Stimulated activated CD4-positive, alpha-beta T cell treated with anti-CD3 and anti-CD28 coated beads, Interleukin-12 subunit alpha, Interleukin-12 subunit beta, amount 100 ng/mL, for 4 hours (primary cell): Measurements from ENCODE around the gene TTLL10.

ENCODE experiments used
- DNase-seq: peaks from one replicate; pipeline ENCODE4 v3.0.0-alpha.2; 2020

Gene TTLL10

DNA sequence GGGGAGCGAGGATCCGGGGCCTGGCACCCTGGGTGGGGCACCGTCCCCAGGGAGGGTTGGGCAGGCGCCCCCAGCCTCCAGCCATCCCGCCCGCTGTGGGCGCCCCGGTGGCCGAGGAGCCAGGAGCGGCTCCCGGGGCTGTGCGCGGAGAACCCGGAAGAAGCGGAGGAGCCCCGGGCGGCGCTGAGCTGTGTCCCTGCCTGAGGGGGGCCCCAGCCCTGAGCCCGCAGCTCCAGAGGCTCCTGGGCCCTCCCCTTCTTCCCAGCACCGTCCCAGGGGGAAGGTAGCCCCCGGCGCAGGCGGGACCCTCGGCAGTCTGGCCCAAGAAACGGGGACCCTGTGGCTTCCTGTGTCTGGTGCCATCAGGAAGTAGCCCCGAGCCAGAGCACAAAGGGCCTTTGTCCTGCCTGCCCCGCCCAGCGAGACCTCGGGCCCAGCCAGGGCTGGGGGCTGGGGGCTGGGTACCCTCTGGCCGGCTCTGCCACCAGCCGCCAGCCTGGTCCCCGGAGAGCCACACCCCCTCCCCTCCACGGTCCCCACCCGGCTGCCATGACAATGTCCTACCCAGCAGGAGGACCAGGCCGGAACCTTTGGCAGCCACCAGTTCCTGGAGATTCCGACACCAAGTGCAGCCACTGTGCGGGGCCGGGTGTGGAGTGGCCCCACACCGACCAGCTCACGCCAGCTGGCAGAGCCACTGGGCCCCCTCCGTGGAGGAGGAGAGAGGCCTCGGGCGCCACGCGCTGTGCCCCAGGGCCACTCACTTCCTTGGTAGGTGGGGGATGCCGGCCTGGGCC is 15.6 kb upstream of the TTLL10 start:
- no peak for DNase-seq

DNA sequence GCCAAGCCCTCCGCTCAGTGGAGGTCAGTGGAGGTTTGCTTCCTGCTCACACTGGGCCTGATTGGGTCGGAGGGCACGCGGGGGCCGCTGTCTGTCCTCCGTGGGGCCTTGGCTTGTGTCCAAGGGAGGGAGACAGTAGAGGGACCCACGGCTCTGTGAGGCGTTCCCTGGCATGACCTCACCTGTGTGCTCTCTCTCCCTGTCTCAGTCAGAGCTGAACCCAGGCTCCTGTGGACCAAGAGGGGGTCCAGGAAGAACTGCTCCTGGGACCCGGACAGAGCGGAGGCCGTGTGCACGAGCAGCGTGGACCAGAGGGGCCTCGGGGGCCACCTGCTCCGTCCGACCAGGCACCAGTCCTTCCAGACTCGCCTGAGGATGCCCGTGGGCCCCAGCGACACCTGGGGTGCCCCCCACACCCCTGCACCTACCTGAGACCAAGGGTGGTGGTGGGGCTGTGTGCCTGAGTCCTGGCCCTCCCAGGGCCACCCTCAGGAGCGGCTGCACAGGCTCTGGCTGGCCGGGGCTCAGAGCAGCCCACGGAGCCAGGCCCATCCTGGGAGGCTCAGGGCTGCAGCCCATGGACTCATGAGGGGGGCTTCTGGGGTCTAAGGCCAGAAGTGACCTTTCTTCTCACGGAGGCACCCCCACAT is 13.3 kb upstream of the TTLL10 start:
- DNase-seq = no peak

DNA sequence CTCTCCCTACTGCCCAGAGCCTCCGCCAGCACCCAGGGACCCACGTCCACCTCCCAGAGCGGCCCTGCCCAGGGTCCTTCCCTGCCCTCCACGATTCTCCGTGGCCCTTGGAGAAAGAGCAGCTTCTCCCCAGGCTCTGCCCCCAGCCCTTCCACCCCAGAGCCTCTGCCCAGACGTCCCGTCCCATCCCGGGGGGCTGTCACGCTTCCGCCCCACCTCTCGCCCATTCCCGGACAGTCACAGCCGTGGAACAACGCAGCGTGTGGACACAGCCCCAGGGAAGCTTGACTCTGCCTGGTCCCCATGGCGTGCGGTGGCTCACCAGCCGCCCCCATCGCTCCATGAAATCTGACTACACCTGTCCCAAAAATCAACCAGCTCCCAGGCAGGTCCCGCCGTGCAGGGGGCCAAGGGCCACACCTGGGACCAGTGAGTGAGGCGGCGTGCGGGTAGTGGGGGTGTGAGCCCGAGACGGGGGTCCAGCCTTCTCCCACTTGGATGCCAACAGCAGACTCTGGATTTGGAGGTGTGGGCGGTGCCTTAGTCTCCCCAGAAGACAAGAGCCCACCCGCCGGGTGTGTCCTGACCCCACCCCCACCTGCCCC is 12.5 kb upstream of the TTLL10 start:
- DNase-seq = no peak

DNA sequence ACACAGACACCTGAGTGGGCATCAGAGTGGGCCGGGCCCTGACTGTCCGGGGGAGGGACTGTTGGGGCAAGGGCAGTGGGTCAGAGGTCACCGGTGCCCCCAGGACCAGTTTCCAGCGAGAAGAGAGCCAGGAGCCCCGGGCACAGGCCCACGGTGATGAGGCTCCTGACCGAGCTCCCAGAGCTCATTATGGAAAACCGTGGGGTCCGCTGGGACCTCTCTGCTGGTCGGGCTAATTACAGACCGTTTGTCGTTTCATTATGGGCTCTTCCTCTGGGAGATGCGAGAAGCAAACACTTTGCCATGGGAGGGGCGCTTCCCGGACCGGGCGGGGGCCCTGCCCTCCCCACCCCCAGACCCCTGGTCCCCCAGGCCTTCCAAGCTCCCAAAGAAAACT is 12.0 kb upstream of the TTLL10 start:
- DNase-seq = no peak

DNA sequence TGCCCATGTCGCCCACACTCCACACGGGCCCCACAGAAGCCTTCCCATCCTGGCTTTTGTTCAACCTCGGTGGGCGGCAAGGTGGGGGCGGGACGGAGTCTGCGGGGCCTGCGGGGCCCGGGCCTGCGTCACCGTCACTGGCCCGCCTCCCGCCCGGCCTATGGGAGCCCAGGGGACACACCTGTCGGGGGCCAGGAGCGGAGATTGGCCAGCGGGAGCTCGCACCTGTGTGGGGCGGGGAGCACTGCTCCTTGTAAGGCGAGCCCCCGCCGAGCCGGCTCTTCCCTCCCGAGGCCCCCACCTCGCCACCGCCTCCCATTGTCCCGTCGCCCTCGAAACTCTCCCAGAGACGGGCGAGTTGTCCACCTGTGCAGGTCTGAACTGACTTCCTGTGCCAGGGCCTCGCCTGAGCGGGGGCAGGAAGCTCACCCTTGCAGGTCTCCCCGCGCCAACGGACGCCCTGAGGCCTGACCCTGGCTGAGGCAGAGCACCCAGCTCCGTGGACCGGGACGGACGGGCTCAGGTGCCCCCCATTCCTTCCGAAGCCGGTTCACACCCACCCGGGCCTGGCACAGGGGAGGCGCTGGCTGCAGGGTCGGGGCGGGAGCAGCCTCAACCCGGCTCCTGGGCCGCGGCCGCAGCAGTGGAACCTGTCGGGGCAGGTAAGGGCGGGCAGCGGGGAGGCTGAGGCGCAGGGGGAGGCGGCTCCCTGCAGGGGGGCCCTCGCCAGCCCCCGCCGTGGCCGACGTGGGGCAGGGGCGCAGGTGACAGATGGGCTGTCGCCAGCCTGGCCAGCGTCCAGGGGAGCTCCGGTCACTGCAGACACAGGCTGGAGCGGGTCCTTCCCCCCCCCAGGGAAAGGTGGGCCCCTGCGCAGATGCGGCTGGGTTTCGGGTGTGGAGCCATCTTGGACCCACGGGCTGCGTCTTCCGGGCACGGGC is 10.8 kb upstream of the TTLL10 start:
- DNase-seq = no peak

DNA sequence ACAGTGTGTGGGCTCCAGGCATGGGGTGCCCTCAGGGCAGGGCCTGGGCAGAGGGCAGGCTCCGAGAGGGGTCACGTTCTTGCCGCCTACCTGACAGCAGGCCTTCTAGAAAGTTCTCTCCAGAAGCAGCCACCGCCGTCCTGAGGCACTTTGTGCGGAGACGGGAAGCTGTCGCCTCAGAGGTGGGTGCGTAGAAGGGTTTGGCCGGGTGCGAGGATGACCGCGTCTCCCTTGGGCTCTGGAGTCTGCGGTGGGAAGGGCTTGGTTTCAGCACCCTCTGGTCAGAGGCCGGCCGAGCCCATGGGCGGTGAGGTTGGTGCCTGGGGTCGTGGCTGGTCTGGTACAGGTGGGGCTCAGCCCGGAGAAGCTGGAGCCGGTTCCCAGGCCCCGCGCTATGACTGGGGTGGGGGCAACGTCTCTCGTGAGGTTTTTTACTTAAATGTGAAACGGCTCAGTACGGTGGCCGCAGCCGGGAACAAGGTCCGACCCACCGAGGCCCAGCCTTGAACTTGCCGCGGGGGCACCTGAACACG is 10.1 kb upstream of the TTLL10 start:
- DNase-seq = no peak

DNA sequence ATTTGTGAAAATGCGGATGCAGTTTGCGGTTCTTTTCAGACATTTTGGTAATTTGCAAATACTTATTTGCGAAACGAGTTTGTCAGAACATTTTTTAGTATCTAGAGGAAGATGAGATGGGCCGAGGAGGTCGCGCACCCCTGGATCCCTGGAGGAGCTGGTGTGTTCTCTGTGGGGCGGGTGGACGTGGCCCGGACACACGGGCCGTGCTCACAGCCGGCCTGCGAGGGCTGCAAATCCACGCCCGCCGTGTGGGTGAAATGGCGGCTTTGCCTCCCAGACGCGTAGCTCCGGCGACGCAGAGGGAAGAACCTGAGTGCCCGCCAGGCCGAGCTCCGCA is 9.3 kb upstream of the TTLL10 start:
- DNase-seq = no peak

DNA sequence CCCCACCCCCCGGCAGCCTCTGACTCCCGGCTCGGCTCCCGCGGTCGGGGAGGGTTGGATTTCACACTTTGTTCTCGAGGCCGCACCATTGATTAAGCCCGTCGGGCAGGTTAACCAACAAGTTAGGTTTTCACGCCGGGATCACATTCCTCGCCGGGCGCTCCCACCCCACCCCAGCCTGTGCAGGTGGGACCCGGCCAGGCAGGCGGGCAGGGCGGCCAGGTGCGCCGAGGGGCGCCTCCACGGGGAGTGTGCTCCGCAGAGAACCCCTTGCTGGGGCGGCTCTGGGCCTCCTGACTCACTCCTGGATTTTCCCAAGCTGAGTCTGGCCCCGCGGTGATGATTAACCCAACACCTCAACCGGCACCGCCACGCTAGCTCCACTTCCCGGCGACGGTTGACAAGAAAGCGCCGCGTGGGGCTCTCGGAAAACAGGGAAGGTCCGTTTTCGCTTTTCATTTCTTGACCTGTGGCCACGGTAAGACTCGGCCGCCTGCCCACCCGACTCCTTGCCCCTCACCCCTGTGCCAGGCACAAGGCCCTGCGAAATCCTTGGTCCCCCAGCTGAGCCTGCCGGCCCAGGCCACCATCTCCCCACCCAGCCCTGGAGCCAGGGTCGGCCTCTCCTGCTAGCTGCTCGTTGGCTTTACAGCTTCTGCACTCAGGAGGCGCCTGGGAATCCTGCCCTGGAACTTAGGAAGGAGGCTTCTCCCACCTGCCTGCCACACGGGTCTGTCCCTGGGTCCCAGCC is 8.8 kb upstream of the TTLL10 start:
- DNase-seq = no peak

DNA sequence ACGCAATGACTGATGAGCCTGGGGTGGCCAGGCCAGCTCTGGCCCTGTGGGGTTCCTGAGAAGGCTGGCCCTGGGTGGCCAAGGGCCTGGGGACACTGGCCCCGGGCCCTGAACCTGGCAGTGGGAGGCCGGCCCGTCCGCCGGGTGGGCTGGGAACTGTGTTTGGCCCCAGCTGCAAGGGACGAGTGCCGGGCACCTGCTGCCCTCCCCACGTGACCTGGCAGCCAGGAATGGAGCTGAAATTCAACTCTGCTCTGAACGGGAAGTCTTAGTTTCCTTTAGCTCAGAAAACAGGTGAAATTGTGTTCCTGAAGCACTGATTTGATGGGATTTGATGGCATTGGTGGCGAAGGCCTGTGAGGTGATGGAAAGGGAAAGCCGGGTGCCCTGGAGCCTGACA is 8.2 kb upstream of the TTLL10 start:
- DNase-seq = no peak

DNA sequence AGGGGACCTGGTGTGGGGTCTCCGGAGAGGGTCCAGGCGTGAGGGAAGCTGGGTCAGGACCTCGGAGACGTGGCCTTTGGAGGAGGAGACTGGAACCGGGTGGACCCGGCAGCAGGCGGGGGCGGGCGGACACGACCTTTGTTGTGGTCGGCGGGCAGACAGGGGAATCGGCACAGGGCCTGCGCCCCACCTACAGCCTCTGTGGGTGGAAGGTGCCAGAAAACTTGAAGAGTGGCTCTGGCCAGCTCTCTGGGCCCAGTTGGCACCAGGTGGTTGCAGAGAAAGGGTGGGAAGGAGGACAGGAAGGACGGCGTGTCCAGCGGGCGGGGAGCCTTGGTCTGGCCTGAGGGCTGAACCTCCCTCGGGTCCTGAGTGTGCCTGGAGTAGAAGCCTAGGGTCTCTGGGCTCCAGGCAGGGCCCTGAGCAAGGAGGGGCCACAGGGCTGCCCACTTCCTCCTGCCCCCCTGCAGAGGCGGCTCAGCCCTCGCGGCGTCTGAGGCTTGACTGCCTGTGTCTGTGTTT is 7.7 kb upstream of the TTLL10 start:
- no peak for DNase-seq

DNA sequence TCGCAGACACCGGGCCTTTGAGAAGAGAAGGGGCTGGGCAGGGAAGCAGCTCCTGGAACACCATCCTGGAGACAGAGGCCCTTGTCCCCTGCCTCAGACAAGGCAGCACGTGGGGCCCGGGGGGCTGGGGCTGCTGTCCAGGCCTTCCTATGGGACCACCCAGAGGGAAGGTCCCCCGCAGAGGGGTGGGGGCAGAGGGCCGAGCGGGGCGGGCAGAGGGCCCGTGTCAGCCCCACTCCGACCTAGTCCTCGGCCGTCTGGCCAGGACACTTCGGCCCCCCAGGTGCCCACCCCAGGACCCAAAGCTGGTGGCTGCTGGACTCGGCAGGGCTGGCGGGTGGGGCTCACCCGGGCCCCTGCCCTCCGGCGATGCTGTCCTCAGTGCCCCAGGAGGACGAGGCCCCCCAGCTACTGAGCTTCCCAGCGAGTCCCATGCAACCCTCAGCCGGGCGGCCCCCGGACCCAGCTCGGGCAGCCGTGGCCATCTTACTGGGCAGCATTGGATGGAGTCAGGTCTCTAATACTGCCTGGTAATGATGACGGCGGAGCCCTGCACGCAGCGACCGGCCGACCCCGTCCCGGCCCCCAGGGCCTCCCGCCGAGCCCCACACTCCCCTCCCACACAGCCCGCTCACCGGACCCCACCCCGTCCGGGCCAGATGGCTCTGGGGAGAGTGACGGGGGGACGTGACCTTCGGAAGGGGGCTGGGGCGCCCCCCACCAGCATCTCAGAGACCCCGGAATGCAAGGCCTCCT is 6.9 kb upstream of the TTLL10 start:
- DNase-seq = no peak

DNA sequence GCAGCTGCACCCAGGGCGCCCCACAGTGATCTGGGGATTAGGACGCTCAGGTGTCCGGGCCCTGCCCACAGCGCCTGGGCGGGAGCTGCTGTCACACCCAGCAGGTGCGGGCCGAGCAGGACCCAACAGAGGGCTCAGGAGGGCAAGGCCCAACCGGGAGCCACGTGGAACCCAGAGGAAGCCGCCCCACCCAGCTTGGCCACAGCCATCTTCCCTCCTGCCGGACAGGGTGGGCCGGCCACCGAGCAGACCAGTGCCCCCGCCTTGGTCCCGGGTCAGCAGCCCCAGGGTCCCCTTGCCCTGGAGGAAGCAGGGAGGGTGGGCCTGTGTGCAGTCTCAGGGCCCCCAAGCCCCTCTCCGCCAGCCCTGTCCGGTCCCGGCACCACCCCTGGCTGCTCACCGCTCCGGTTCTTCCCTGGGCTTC is 6.3 kb upstream of the TTLL10 start:
- no peak for DNase-seq

DNA sequence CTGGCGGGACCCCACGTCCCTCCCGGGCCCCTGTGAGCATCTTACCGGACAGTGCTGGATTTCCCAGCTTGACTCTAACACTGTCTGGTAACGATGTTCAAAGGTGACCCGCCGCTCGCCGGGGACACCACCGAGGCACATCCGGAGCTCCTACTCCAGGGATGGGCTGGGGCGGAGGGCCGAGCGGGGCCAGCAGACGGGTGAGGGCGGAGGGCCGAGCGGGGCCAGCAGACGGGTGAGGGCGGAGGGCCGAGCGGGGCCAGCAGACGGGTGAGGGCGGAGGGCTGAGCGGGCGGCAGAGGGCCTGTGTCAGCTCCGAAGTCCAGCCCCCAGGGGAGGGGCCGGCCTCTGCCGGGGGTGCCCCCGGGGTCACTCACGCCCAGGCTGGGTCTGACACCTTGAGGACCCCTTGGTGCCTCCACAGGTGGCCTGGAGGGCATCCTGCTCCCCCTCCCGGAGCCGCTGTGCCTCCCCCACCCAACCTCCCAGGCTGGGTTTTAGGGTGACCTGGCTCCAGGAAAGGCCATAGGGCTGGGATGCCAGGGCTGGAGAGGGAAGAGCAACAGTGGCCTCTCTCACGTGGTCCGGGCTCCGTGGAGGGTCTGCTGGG is 5.7 kb upstream of the TTLL10 start:
- no peak for DNase-seq

DNA sequence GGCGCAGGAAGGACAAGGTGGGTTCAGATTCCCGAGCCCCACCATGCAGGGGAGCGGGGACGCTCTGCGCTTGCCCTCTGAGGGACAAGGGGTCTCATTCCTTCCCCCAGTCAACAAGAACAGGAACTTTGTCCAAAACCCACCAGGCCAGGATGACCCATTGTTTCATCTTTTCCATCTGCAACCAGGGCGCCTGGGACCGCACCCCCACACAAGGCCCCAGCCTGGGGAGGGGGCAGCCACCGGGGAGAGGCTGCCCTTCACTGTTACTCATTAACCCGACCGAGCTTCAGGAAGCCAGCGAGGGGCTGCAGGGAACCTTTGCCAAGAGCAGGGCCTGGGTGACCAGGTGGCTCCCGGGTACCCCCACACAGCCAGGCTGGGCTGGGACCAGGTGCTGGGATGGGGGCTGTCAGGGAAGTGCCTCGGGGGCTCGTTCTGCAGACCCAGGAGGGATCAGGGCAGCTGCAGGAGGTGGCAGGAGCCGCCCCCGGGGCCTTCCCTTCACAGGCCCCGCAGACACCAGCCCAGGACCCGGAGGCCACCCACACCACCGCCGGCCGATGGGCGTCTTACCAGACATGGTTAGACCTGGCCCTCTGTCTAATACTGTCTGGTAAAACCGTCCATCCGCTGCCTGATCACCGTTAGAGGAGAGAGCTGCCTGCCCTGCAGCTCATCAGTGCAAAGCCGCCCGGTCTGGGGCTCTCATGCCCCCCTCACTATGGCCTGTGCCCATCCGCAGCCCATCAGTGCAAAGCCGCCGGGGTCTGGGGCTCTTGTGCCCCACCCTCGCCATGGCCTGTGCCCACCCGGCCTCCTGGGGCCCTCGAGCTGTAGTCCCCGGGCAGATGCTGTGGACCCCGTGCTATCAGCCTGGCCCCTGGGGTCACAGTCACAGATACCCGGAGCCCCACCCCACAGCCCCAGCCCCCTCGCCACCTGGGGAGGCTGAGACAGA is 4.9 kb upstream of the TTLL10 start:
- DNase-seq = no peak

DNA sequence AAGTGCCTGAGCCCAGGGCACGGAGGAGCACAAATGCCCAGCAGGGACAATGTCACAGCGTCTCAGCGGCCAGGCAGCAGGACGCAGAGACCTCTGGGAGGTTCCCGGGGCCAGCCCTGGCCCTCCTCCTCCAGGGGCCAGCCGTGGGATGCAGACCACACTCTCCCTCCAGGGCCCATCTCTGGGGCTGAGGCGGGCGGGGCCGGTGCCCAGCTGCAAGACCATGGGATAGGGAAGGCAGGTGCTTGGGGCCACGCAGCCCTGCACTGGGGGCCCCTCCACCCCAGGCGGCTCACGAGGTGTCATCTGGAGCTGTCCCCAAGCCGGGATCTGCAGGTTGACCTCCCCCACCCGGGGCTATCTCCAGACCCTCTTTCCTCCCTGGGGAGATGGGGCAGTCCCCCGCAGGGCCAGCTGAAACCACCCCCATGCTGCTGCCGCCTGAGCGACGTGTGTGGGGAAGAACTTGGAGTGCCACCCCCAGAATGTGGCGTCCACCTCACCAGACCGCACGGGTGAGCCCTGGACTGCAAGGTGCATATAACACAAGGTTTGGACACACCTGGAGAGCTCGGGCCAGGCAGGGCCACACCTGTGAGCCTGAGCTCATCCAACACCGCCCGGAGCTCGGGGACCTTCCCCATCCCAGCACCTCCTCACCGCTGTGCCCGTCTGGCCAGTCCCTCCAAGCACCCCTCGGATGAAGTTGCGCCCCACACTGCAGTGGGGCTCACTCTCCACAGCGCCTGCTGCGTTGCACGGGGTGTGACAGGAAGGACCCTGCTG is 4.1 kb upstream of the TTLL10 start:
- no peak for DNase-seq

DNA sequence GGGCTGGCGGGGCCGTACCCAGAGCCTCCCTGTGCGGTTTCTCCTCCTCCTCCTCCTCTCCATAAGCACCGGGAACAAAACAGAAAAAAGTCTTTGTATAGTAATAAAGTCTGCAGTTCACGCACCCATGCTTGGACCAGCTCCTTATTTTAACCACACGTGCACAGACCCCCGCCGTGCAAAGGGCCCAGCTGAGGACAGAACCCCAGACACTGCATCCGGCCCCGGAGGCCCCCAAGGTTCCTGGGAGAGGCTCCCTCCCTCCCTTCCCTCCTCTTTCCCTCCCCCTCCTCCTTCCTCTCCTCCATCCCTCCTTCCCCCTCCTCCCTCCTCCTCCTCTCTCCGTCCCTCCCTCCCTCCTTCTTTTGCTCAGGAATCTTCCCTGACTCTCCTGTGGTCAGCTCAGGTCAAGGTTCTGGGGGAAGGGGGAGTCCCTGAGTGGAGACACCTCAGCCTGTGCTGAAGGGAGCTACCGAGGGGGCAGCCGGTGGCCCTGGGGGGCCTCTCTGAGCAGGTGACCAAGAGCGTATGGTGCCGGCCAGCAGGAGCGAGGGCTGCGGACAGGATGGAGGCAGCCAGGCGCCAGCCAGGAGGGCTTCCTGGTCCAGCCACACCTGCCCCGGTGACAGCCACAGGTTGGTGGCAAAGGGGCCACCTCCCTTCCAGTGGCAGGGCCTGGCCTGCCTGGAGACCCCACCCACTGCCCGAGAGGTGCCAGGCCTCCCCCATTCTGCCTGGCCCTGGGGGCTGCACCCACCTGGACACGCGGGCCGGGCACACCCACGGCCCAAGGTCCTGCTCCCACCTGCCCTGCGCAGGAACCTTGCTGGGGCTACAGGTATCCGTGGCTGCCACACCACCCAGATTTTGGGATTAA is 3.2 kb upstream of the TTLL10 start:
- DNase-seq = no peak

DNA sequence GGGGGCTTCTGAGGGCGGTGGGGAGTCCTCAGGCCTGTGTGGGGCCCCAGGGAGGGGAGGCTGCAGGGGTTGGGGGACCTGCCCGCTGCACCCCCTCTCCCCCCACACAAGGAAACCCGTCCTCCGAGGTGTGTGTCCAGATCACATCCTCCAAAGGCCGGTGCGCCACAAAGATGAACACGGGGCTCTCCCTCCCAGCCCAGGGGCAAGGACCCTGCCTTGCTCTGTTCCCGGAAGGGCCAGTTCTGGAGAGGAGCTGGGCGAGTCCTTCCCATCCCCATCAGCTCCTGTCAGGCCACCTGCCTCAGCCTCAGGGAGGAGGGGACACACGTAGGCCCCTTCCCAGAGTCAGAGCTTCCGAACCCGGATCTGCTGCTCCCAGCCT is 2.5 kb upstream of the TTLL10 start:
- DNase-seq = no peak
